Activated T-cell treated with anti-CD3 and anti-CD28 coated beads, Interleukin-2, amount 50 U/mL, for 24 hours (primary cell): ENCODE data around the gene NDST1.

Experiments
- DNase-seq: peaks from one replicate; pipeline ENCODE4 v3.0.0-alpha.2; 2020
- H3K27ac Mint-ChIP-seq: 2 replicates; pipeline ENCODE4 v1.8.0; 2020; ENCODE audit warnings: mild to moderate bottlenecking, mixed read lengths
- H3K27me3 Mint-ChIP-seq: 2 replicates; pipeline ENCODE4 v1.8.0; 2020; ENCODE audit warnings: mixed read lengths
- H3K36me3 Mint-ChIP-seq: 2 replicates; pipeline ENCODE4 v1.8.0; 2020; ENCODE audit warnings: low read depth, mixed read lengths
- H3K4me1 Mint-ChIP-seq: 2 replicates; pipeline ENCODE4 v1.8.0; 2020; ENCODE audit warnings: low read depth, mixed read lengths
- H3K4me3 Mint-ChIP-seq: 2 replicates; pipeline ENCODE4 v1.8.0; 2020; ENCODE audit warnings: mild to moderate bottlenecking, moderate library complexity, mixed read lengths
- H3K9me3 Mint-ChIP-seq: 2 replicates; pipeline ENCODE4 v1.8.0; 2020; ENCODE audit warnings: mixed read lengths

NDST1 gene

GRCh38 chr5:150532996-150533395, 25.1 kb downstream of the NDST1 start:
- H3K4me1 Mint-ChIP-seq: no peaks in the 10 kb centered on the region
- peaks cover 4% of the 10 kb centered on the region for H3K36me3 Mint-ChIP-seq
- H3K9me3 Mint-ChIP-seq: peaks cover 3% of the 10 kb centered on the region
- no peak overlapping the region for H3K27ac Mint-ChIP-seq
- DNase-seq: no peak
- H3K27me3 Mint-ChIP-seq: no peaks in the 10 kb centered on the region
- no peak overlapping the region for H3K4me3 Mint-ChIP-seq

GRCh38 chr5:150534811-150535210, 26.9 kb downstream of the NDST1 start:
- Mint-ChIP-seq H3K27ac (no peak overlapping the region), H3K36me3 (peaks cover 4% of the 10 kb centered on the region), H3K4me1 (no peaks in the 10 kb centered on the region), H3K4me3 (no peak overlapping the region), H3K27me3 (no peaks in the 10 kb centered on the region), H3K9me3 (peaks cover 3% of the 10 kb centered on the region)
- no peak for DNase-seq

- H3K4me3 Mint-ChIP-seq: no peak overlapping the region
- H3K9me3 Mint-ChIP-seq: peaks cover 3% of the 10 kb centered on the region
- no peak for DNase-seq
- no peak overlapping the region for H3K27ac Mint-ChIP-seq
- H3K4me1 Mint-ChIP-seq: no peaks in the 10 kb centered on the region
- H3K27me3 Mint-ChIP-seq: no peaks in the 10 kb centered on the region
- peaks cover 4% of the 10 kb centered on the region for H3K36me3 Mint-ChIP-seq
Measured at GRCh38 chr5:150535611-150536010, 27.7 kb downstream of the NDST1 start.

- Mint-ChIP-seq H3K36me3 (peaks cover 4% of the 10 kb centered on the region), H3K4me1 (no peaks in the 10 kb centered on the region), H3K27me3 (no peaks in the 10 kb centered on the region), H3K27ac (no peak overlapping the region), H3K9me3 (peaks cover 3% of the 10 kb centered on the region), H3K4me3 (no peak overlapping the region)
- no peak for DNase-seq
Measured at GRCh38 chr5:150538007-150538917, 30.3 kb downstream of the NDST1 start.

DNA sequence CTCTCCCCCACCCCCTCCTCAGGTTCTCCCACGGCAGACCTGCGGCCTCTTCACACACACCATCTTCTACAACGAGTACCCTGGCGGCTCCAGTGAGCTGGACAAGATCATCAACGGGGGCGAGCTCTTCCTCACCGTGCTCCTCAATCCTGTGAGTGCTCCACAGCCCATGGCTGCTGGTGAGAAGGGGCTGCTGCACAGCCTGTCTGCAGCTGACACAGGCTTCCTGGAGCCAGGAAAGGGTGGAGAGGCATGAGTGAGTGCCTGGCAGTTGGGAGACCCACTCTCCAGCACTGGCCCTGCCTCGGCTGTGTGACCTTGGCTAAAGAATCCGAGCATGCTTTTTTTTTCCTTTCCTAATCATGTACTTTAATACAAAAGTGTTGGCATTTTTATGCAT, 31.3 kb downstream of the NDST1 start:
- H3K27ac Mint-ChIP-seq: no peak overlapping the region
- DNase-seq: no peak
- no peaks in the 10 kb centered on the region for H3K4me1 Mint-ChIP-seq
- no peak overlapping the region for H3K4me3 Mint-ChIP-seq
- H3K9me3 Mint-ChIP-seq: peaks cover 3% of the 10 kb centered on the region
- H3K27me3 Mint-ChIP-seq: no peaks in the 10 kb centered on the region
- peaks cover 4% of the 10 kb centered on the region for H3K36me3 Mint-ChIP-seq

DNA sequence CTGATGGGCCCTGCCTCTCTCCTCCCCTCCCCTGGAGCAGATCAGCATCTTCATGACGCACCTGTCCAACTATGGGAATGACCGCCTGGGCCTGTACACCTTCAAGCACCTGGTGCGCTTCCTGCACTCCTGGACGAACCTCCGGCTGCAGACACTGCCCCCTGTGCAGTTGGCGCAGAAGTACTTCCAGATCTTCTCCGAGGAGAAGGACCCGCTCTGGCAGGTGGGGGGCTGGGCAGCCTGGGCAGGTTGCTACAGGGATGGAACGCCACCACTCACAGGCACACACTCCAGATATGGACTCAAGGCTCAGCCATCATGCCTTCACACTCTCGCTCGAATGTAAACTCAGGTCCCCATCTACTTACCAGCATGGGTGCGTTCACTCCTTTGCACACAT, 32.1 kb downstream of the NDST1 start:
- H3K27ac Mint-ChIP-seq: no peak overlapping the region
- no peaks in the 10 kb centered on the region for H3K4me1 Mint-ChIP-seq
- DNase-seq: no peak
- peaks cover 4% of the 10 kb centered on the region for H3K36me3 Mint-ChIP-seq
- no peak overlapping the region for H3K4me3 Mint-ChIP-seq
- no peaks in the 10 kb centered on the region for H3K27me3 Mint-ChIP-seq
- peaks cover 3% of the 10 kb centered on the region for H3K9me3 Mint-ChIP-seq

DNA sequence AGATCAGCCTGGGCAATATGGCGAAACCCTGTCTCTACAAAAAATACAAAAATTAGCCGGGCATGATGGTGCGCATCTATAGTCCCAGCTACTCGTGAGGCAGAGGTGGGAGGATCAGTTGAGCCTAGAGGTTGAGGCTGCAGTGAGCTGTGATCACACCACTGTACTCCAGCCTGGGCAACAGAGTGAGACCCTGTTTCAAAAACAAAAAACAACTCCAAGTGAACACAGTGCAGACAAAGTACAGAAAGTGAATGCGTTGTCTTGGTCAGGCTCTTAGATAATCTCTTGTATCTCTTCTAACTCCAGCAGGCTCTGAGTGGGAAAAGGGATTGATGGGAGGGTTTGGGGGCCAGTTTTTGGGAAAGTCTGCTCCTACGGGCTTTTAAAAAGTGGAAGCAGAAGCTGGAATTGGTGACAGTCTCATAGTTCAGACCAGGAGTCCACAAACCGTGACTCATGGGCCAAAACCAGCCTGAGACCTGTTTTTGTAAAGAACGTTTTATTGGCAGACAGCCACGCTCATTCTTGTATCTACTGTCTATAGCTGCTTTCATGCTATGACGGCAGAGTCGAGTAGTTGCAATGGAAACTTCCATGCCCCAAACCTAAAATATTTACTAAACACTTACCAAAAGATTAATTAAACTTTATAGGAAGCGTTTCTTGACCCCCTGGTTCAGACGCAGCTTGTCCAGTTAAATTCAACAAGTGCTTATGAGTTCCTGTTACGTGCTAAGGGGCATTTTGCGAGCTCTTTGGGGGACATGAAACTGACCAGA, 32.9 kb downstream of the NDST1 start:
- no peaks in the 10 kb centered on the region for H3K4me1 Mint-ChIP-seq
- H3K9me3 Mint-ChIP-seq: peaks cover 3% of the 10 kb centered on the region
- no peak for DNase-seq
- H3K36me3 Mint-ChIP-seq: peaks cover 4% of the 10 kb centered on the region
- no peak overlapping the region for H3K27ac Mint-ChIP-seq
- no peaks in the 10 kb centered on the region for H3K27me3 Mint-ChIP-seq
- no peak overlapping the region for H3K4me3 Mint-ChIP-seq

DNA sequence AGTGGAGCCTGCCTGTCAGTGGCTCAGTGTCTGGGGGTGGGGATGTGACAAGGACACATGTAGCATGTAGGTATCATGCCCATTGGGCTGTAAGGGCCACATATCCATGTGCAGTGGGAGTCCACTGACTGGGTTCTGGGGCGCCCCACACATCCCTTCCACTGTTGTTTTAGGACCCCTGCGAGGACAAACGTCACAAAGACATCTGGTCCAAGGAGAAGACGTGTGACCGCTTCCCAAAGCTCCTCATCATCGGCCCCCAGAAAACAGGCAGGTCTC, 33.4 kb downstream of the NDST1 start:
- DNase-seq: no peak
- peaks cover 3% of the 10 kb centered on the region for H3K9me3 Mint-ChIP-seq
- no peak overlapping the region for H3K4me3 Mint-ChIP-seq
- no peak overlapping the region for H3K27ac Mint-ChIP-seq
- no peaks in the 10 kb centered on the region for H3K4me1 Mint-ChIP-seq
- H3K27me3 Mint-ChIP-seq: no peaks in the 10 kb centered on the region
- peaks cover 4% of the 10 kb centered on the region for H3K36me3 Mint-ChIP-seq

- no peak overlapping the region for H3K4me3 Mint-ChIP-seq
- H3K9me3 Mint-ChIP-seq: peaks cover 3% of the 10 kb centered on the region
- no peaks in the 10 kb centered on the region for H3K4me1 Mint-ChIP-seq
- DNase-seq: no peak
- no peak overlapping the region for H3K27ac Mint-ChIP-seq
- peaks cover 3% of the 10 kb centered on the region for H3K36me3 Mint-ChIP-seq
- H3K27me3 Mint-ChIP-seq: no peaks in the 10 kb centered on the region
Measured at GRCh38 chr5:150541895-150542294, 34.0 kb downstream of the NDST1 start.

- H3K36me3 Mint-ChIP-seq: no peaks in the 10 kb centered on the region
- H3K4me3 Mint-ChIP-seq: no peak overlapping the region
- H3K4me1 Mint-ChIP-seq: no peaks in the 10 kb centered on the region
- no peak overlapping the region for H3K27ac Mint-ChIP-seq
- H3K27me3 Mint-ChIP-seq: no peaks in the 10 kb centered on the region
- no peaks in the 10 kb centered on the region for H3K9me3 Mint-ChIP-seq
- no peak for DNase-seq
Measured at GRCh38 chr5:150542933-150543445, 35.1 kb downstream of the NDST1 start.

DNA sequence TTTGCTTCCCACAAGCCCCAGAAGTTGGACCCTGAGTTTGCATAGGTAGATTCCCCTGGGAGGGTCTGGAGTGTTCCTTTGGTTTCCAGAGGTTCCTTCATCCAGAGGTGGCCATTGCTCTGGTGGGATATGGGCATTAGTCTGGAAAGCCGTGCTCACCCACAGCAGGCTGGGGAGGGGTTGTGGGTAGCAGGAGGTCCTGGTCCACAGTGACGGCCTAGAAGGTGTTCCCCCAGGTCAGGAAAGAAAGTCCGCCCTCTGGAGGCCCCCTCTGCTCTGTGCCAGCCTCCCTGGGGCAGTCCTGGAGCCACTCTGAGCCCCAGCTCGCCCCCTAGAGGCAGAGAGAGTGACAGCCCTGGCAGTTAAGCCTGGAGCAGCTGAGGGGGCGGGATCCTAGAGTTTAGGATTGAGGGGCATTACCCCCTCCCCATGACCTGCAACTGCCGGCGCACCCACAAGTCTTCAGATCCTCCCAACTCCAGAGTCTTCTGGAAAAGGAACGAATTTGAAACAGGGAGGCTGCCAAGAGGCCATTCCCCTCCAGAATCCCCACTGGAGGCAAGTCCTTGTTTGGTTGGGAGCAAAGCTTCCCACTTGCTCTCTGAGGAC, 36.8 kb downstream of the NDST1 start:
- no peak overlapping the region for H3K4me3 Mint-ChIP-seq
- H3K4me1 Mint-ChIP-seq: no peaks in the 10 kb centered on the region
- H3K9me3 Mint-ChIP-seq: no peaks in the 10 kb centered on the region

DNA sequence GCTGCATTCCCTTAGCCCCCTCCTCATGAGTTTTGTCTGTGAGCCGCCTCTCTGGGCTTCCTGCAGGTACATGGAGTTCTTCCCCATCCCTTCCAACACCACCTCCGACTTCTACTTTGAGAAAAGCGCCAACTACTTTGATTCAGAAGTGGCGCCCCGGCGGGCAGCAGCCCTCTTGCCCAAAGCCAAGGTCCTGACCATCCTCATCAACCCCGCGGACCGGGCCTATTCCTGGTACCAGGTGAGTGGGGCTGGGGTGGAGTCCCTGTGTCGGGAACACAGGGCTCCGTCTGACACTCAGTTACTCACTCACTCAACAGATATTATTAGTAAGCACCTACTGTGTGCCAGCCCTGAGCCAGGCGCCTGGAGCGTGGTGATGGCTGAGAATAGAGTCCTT, 37.3 kb downstream of the NDST1 start:
- H3K9me3 Mint-ChIP-seq: no peaks in the 10 kb centered on the region
- no peak for DNase-seq
- no peak overlapping the region for H3K4me3 Mint-ChIP-seq
- H3K27me3 Mint-ChIP-seq: no peaks in the 10 kb centered on the region
- no peaks in the 10 kb centered on the region for H3K36me3 Mint-ChIP-seq
- no peak overlapping the region for H3K27ac Mint-ChIP-seq
- H3K4me1 Mint-ChIP-seq: no peaks in the 10 kb centered on the region

More for the DNA sequence above, 36.8 kb downstream of the NDST1 start:
- Mint-ChIP-seq H3K27me3 (no peaks in the 10 kb centered on the region), H3K36me3 (no peaks in the 10 kb centered on the region), H3K27ac (no peak overlapping the region)
- peak; percentile 72 for DNase-seq

DNA sequence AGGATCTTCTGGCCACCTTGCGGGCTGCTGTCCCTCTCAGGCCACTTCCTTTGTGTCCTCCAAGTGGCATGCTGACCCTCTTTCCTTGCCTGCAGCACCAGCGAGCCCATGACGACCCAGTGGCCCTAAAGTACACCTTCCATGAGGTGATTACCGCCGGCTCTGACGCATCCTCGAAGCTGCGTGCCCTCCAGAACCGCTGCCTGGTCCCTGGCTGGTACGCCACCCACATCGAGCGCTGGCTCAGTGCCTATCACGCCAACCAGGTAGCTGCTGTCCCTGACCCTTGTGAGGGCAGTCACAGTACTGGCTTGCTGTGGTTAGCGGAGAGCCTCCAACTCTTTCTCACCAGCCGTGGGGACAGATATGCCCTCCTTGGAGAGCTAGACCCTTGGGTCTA, 40.2 kb downstream of the NDST1 start:
- Mint-ChIP-seq H3K36me3 (no peaks in the 10 kb centered on the region), H3K9me3 (no peaks in the 10 kb centered on the region), H3K27ac (no peak overlapping the region), H3K27me3 (no peaks in the 10 kb centered on the region), H3K4me1 (no peaks in the 10 kb centered on the region), H3K4me3 (no peak overlapping the region)
- DNase-seq: no peak

DNA sequence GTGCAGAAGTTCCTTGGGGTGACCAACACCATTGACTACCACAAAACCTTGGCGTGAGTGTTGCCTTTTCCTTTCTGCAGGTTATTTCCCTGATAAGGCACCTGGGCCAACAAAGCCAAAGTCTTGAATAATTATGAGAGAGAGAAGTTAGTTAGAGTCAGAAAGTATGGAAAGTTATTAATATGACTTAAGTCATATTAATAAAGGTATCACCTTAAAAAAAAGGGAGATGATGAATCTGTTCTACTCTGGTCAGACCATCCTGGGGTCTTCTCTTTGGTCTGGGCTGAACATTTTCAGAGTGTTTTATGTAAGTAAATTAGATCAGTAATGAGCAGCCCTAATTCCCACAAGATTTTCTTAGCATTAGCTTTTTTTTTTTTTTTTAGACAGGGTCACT, 41.8 kb downstream of the NDST1 start:
- no peak overlapping the region for H3K4me3 Mint-ChIP-seq
- no peak for DNase-seq
- H3K27ac Mint-ChIP-seq: no peak overlapping the region
- H3K4me1 Mint-ChIP-seq: no peaks in the 10 kb centered on the region
- no peaks in the 10 kb centered on the region for H3K36me3 Mint-ChIP-seq
- no peaks in the 10 kb centered on the region for H3K9me3 Mint-ChIP-seq
- no peaks in the 10 kb centered on the region for H3K27me3 Mint-ChIP-seq

DNA sequence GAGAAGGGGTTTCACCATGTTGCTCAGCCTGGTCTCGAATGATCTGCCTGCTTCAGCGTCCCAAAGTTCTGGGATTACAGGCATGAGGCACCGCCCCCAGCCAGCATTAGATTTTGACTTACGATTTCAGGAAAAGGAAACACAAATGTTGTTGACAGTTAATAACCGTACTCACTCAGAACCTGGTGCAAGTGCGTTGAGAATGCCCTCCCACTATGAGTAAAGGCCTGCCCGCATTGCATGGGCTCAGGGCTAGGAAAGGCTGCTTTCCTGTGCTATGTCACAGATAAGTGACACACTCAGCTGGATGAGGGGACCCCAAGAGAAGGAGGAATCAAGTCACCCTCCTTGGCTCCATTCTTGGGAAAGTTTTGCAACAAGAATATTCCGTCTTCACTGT, 42.4 kb downstream of the NDST1 start:
- DNase-seq: no peak
- no peak overlapping the region for H3K27ac Mint-ChIP-seq
- no peaks in the 10 kb centered on the region for H3K27me3 Mint-ChIP-seq
- H3K9me3 Mint-ChIP-seq: no peaks in the 10 kb centered on the region
- H3K36me3 Mint-ChIP-seq: no peaks in the 10 kb centered on the region
- H3K4me3 Mint-ChIP-seq: no peak overlapping the region
- H3K4me1 Mint-ChIP-seq: no peaks in the 10 kb centered on the region
